Astrocyte of the cerebellum (primary cell): ENCODE results near the gene PRR13.
A peak's percentile ranks its signal among the peaks of the same experiment; 100 is the strongest.
"Not testable (repeated sequence)": the region's sequence is repeated elsewhere in the genome, so short reads cannot be mapped to it uniquely, and the experiment has no call there.

ENCODE experiments used
- DNase-seq: peaks from one replicate; pipeline ENCODE4 v3.0.0-alpha.2; 2011; ENCODE audit warnings: low read depth
- H3K4me3 ChIP-seq: 2 replicates; pipeline ENCODE4 v1.5.1; 2011; ENCODE audit warnings: mild to moderate bottlenecking, low read depth, low read length, moderate library complexity
- CTCF ChIP-seq: IDR thresholded peaks from 2 replicates; pipeline ENCODE4 v1.5.1; 2012; ENCODE audit warnings: low read length, low read depth, moderate library complexity, mild to moderate bottlenecking; ENCODE audit errors: missing control alignments
- in situ Hi-C: cut with HindIII; loops from 2 replicates; pipeline ENCODE4 v1.10.0; 2017; ENCODE audit warnings: low sequenced_read_pairs

Gene PRR13

GRCh38 chr12:53474819-53475218 is 33.3 kb downstream of the PRR13 start:
- TF ChIP-seq CTCF = no peak
- no peak overlapping the region for H3K4me3 ChIP-seq
- DNase-seq = no peak
- in situ Hi-C loops = no loop called here

- DNase-seq = no peak
- in situ Hi-C loops = no loop called here
- peak; percentile 33 for TF ChIP-seq CTCF
- no peak overlapping the region for H3K4me3 ChIP-seq
These were observed 35.3 kb downstream of the PRR13 start for GRCh38 chr12:53476769-53477209.

- no peak for TF ChIP-seq CTCF
- no peak overlapping the region for H3K4me3 ChIP-seq
- in situ Hi-C loops = no loop called here
- no peak for DNase-seq
These were observed 37.3 kb downstream of the PRR13 start for GRCh38 chr12:53478865-53479264.

- in situ Hi-C loops = no loop called here
- no peak overlapping the region for H3K4me3 ChIP-seq
- no peak for TF ChIP-seq CTCF
- DNase-seq = no peak
These were observed 37.8 kb downstream of the PRR13 start for GRCh38 chr12:53479331-53479730.

GRCh38 chr12:53480491-53481442 is 39.2 kb downstream of the PRR13 start:
- H3K4me3 ChIP-seq = no peak overlapping the region
- in situ Hi-C loops = no loop called here
- TF ChIP-seq CTCF = no peak
- no peak for DNase-seq

GRCh38 chr12:53481458-53481857 is 39.9 kb downstream of the PRR13 start:
- H3K4me3 ChIP-seq, in situ Hi-C loops, DNase-seq: not testable (repeated sequence)

GRCh38 chr12:53481939-53482586 is 40.5 kb downstream of the PRR13 start:
- peak; percentile 25 for TF ChIP-seq CTCF

More at GRCh38 chr12:53481939-53482586, 40.5 kb downstream of the PRR13 start:
- in situ Hi-C loops = no loop called here
- DNase-seq = no peak
- no peak overlapping the region for H3K4me3 ChIP-seq
